DMS53 treated with DMSO at 0.1 percent for 48 hours (cell line): ENCODE data around the gene TIMP2.
"Not testable (repeated sequence)": the region's sequence is repeated elsewhere in the genome, so short reads cannot be mapped to it uniquely, and the experiment has no call there.

ENCODE experiments used
- DNase-seq: peaks from one replicate; lab custom pipeline; 2025; ENCODE audit not compliant: unreplicated experiment; lab: John Stamatoyannopoulos, UW

TIMP2 gene

DNA sequence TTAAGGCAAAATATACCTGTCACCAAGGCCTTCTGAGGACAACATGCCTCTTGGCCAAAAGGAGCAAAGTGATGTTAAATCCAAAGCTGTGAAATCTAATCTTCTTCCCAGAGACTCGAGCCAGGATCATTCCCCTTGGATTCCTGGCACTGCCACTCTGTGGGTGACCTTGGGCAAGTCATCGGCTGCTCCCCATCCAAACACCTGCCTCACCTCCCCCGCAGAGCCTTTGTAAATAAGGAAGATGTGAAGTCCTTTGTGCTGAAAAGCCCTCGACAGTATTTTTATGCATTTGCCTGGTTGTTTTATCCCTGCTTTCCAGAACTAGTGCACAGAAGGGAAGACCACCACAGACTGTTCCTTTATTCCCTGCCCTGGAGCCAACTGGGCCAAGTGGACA lies 16.8 kb downstream of the TIMP2 start:
- DNase-seq, result no peak

DNA sequence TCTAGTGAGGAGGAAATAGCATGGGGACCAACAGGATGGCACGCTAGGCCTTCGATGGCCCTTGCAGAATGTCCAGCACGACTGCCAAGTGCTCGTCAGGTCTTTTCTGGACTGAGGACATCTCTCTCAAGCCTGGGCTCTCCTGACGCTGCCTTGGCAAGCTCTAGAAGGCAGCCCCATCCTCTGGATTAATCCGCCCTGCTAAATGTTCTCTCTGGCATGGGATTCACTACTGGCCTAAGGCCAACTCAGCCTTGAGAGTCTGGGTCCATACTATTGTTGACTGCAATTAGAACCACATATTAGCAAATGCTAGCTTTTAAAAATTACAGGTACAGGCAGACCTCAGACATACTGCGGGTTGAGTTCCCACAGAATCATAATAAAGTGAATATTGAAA lies 19.6 kb downstream of the TIMP2 start:
- DNase-seq, result no peak

DNA sequence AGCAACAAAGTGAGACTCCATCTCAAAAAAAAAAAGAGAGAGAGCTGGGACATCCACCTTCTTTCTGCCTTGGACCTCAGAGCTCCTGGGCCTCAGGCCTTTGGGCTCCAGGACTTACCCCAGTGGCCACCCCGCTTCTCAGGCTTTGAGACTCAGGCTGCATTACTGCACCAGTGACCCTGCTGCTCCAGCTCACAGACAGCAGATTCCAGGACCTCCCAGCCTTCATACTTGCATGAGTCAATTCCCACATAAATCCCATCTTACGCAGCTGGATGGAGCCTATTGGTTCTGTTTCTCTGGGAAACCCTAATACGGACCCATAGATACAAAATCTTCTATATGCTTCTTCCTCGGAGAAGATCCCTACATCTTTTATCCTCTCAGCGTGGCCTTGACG lies 20.1 kb downstream of the TIMP2 start:
- DNase-seq, result no peak

DNA sequence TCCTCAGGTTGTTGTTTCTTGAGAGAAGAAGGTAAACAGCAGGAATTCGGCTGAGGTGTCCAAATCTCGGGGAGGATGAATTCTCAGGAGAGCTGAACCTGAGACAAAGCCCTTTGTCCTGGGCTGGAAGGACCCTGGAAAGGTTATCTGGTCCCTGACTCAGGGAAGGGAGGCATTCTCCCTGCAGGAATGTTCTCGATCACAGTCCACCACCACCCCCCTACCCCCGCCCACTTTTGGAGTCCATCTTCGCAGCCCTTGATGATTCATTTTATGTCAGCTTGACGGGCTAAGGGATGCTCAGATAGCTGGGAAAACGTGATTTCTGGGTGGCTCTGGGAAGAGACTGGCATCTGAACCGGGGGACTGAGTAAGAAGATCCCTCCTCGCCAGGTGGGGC lies 20.8 kb downstream of the TIMP2 start:
- no peak for DNase-seq

DNA sequence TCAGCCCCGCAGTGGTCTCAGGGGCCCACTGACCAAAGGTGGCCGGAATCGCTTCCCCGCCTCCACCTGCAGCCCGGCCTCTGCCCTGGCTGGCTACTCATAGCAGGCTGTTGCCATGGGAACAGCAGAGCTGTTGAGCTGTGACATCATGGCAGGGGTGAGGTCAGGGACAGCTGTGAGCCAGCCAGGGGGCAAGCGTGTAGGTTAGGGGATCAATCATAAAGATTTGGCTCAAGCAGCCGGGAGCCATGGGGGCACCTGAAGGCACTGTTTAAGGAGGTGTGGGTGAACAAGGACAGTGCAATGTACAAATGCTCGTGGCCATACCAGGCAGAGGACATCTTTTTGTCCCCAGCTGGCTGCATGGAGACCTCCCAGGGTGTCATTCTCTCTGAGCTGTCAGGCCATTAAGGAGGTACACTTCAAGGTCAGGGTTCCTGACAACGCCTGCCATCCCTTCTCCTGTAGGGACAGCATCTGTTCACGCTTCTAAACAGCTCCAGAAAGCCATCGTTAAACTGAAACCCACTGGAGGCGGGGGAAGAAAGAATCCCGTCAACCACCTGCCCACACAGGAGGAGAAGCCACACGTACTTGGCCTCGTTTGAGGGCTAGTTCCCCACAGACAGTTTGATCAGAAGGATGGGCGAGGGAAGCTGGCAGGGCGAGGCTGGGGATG lies 21.9 kb downstream of the TIMP2 start, which contains the start of gene CEP295NL:
Gene CEP295NL (minus strand): TSS at position 101 of the 679 bp plus-strand sequence. CDS start 1,373 bp downstream, outside the sequence.
- DNase-seq, result no peak

DNA sequence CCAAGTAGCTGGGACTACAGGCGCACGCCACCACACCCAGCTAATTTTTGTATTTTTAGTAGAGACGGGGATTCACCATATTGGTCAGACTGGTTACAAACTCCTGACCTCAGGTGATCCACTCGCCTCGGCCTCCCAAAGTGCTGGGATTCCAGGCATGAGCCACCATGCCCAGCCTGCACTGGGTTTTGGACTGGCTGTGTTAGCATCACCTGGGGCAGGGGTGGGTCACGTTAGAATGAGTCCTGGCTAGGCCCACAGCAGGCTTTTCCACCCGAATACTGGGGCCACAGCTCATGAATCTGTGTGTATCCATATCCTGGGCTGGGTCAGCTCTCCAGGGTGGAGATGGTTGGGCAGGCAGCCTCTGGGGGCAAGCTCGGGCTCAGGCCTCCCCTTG lies 23.0 kb downstream of the TIMP2 start:
- not testable (repeated sequence) for DNase-seq

DNA sequence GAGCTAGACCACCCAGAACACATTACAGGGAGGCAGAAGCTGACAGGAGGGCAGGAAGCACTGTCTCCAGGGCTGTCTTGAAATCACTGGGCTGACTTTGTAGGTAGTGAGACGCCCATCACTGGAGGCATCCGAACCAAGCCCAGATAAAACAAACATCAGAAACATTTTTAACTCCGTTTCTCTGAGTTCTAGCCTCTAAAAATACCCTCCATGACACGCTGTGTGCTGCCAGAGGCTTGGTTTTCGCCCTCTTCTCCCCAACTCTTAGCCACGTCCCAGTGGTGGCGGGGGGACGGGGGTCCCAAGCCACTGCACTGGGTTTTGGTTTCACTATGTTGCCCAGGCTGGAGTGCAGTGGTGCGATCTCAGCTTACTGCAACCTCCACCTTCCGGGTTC lies 23.4 kb downstream of the TIMP2 start:
- no peak for DNase-seq

DNA sequence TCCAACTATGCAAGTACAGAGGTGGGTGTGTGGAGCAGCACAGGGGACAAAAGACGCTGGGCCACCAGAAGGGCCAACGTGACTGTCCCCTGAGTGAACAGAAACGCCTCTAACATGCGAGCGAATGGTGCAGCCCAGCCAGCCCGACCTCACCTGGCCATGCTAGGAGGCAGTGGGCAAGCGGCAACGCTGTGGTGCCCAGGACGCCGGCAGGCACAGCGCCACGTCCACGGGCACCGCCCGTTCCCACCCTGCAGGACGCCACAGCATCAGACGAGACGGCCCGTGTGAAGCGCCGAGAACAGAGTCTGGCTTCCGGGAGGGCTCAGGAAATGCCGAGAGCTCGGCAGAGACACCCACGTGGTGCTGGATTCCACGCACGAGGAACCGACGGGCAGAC lies 24.4 kb downstream of the TIMP2 start:
- DNase-seq, result no peak

DNA sequence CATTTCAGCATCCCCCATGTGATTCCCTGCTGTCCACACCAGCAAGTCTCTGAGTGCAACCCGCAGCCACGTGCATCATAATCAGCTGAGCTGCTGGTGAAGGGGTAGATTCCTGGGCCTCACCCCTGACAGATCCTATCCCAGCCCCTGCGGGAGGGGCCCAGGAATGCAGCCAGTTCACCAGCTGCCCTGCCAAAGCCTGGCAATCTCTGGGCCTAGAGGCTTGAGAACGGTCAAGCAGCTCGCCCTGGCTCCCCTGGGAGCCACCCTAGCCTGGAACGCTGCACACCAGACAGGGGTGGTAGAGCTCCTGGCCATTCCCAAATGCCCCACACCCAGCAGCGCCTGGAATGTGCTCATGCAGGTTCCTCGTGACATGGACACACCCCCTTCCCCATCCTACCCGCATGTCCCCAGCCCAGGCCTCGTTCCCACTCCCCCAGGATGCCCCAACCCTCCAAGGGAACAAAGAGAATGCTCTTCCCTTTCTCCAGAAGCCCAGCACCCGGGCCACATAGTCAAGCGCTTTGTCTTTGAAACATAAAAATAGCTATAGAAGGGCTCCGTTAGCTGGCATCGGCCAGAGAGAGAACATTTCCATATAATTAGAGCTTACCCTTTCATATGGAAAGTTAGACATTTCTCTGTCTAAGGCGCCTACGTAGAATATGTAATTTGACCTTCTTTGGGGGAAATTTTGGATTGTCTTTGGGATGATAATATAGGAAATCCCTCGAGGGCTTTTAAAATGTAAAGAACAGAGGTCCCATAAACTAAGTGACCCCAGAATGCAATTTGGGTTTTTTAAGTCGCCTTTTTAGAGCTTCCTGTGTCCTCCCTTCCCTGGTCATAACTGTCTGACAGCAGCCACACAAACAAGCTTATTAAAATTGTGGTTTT lies 25.6 kb downstream of the TIMP2 start:
- no peak for DNase-seq

DNA sequence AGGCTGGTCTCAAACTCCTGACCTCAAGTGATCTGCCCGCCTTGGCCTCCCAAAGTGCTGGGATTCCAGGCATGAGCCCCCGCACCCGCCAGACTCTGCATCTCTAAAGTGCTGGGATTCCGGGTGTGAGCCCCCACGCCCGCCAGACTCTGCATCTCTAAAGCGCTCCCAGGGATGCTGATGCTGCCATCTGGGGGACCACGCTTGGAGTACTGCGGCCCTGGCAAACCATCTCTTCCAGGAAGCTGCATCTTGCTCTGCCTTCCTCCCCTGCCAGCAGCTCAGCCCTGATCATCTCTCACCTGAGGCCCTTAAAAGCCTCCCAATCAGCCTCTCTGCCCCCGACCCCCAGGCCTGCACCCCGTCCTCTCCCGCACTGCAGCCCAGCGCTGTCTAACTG lies 26.2 kb downstream of the TIMP2 start:
- DNase-seq, result no peak

DNA sequence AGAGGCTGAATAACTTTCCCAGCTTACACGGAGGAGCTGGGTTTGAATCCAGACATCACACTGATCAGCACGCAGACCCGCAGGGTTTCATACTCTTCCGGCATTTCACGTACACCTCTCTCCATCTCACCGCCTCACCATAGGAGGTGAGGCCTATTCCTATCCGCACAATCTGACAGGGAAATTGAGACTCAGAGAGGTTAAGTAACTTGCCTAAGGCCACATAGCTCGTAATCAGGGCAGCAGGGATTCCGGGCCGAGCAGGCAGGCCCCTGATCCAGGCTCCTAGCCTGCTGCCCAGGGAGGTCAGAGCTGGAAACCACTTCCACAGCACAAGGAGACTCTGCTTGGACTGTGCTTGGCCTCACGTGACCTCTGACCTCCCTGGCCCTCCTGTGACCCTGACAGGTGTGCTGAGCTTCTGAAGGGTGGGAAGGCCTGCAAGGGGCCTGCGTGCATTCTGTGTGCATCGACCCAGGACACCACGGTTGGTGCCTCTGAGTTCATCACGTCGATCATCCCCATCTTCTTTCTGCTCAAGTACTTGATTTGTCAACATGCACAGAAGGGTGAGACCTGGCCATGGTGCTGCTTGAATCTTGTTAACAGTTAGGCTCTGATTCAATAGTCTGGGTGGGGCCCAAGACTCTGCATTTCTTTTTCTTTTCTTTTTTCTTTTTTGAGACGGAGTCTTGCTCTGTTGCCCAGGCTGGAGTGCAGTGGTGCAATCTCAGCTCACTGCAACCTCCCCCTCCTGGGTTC lies 26.9 kb downstream of the TIMP2 start:
- DNase-seq, result no peak

DNA sequence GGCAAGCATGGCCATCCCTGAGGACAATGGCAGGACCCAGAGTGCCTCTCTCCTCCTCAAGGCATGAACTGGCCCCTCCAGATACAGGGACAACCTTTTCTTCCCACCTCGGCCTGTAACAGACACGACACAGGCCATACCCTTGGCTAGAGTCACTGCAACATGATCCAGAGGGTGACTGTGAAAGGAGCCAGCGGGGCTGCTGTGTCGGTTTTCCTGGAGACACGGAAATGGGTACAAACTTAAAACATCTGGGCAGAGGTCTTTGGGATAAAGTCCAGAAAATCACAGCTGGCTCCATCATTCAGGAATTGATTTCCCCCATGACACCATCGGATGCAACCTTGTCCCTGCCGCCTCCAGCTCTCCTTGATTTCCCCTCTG lies 27.5 kb downstream of the TIMP2 start:
- DNase-seq, result no peak

DNA sequence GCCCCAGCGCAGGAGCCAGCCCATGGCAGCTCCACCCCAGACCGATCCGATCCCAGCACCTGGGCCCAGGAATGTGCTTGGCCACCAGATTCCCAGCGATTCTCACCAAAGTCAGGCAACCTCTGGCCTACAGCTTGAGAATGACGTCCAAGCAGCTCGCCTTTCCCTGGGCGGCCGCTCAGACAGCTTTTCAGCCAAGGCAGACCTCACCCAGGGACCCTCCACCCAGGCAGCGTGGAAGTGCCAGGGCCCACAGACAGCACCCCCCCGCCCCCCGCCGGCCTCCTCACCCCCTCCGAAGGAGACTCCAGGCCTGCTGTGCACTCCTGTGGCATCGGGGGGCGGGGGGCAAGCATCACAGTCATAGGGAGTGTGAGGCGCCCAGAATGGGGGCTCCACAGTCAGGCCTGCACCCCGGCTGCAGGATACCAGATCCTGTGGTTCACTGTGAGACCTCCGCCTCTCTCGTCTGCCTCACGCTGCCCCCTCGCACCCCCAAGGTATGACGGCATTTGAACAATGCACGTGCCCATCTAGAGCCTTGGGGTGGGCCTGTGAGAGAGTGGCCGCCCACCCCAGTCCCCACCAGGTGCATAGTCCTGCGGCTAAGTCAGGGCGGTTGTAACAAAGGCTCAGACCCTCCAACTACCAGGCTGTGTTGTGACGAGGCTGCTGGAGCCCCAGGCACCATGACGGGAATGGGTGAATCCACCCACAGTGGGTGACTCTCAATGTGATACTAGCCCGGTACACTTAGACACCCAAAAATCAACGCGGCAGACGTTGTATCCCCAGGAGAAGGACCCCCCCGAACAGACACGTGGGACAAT lies 28.1 kb downstream of the TIMP2 start:
- no peak for DNase-seq

DNA sequence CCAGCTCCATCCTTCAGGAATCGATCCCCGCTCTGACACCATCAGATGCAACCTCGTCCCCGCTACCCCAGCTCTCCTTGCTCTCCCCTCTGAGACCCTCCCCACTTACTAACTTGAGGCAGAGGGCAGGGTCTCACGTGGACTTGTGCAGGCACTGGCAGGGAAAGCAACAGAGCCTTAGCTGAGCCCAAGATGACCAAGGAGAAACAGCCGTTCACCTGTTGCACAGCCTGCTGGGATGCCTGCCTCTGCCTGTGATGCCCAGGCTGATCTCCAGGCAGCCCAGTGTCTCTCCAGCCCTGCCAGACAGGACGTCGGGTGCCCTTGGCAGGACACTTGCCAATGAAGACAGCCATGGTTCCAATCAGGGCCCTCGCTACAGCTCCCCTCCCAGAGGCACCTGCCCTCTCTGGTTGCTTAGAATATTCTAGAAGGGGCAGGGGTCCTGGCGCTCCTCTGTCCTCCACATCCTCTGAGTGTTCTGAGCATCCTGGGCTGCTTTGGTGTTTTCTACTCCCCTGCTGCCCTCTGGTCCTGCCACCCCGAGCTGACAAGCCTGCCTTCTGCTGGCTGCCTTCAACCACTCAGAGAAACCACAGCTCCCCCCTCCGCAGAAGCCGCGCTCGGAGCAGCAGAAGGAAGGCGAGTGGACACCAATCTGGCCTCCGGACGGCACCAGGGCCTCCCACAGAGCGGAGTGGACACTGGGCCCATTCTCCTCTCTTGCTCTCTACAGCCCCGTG lies 28.9 kb downstream of the TIMP2 start:
- DNase-seq, result no peak

DNA sequence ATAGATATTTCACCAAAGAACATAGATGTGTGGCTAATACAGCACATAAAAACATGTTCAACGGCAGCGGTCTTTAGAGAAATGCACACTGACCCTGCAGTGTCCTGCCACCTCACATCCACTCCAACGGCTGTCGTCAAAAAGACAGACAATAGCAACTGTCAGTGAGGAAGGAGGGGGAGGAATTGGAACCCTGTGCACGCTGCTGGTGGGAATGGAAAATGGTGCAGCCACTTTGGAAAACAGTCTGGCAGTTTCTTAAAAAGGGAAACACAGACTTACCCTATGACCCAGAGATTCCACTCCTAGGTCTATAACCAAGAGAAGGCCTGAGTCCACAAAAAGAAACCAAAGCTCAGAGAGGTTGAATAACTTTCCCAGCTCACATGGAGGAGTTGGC lies 29.9 kb downstream of the TIMP2 start:
- DNase-seq, result no peak

DNA sequence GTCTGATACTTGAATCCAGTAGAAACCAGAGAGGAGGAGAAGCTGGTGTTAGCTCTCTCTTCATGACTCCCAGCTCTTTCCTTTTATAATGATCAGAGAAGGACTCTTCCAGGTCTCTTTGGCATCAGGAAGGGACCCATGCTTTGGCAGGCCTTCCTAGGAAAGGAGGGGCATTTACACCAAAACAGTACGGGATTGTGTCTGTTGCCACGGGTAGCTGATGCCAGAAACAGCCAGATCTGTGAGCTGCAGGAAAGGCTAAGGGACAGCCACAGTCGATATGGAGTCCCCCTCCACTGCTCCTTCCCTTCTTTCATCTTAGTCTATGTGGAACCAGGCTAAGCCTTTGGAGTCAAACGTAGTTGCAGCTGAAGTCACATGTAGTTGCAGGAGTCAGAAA lies 31.5 kb downstream of the TIMP2 start:
- DNase-seq, result no peak

DNA sequence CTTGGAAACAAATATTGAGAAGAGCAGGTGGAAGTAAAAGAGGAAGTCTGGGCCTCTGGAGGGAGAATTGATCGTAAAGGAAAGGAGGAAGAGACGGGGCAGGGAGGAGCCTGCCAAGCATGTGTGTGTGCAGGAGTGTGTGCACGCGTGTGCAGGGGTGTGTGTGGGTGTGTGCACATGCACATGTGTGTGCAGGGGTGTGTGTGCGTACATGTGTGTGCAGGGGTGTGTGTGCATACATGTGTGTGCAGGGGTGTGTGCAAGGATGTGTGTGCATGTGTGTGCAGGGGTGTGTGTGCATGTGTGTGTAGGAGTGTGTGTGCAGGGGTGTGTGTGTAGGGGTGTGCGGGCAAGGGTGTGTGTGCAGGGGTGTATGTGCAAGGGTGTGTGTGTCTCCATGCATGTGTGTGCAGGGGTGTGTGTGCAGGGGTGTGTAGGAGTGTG lies 32.2 kb downstream of the TIMP2 start:
- DNase-seq, result no peak

DNA sequence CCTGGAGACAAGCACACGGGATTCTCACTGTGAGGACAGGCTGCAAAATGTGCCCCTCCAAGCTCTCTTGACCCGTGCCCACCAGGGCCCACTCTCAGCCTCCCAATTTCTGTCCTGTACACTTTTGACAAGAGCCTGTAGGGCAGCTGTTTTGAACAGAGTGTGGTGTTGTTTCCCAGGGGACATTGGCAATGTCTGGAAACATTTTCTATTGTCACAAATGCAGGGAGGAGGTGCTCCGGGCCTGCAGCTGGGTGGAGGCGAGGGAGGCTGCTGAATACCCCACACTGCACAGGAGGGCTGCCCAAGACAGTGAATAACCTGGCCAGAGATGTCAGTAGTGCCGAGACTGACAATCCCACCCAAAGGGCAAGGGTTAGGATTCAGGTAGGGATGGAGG lies 32.7 kb downstream of the TIMP2 start:
- DNase-seq, result no peak

DNA sequence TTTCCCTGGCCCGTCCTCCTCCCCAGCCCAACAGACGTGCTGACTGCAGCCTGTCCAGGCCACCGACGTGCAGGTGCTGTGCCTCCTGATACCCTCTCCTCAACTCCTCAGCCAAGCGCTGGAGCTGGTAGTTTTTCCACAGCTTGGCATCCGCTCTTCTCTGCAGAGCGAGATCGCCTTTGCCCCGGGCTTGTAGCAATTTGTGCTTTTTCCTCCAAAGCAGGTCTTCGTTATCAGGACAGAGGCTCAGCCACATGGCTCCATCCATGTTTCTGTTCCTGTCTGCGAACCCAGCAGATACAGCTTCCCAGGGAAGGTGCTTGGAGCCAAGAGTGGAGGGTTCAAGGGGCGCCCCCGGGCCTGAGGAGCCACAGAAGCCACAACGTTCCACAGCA lies 33.1 kb downstream of the TIMP2 start:
- DNase-seq, result no peak

DNA sequence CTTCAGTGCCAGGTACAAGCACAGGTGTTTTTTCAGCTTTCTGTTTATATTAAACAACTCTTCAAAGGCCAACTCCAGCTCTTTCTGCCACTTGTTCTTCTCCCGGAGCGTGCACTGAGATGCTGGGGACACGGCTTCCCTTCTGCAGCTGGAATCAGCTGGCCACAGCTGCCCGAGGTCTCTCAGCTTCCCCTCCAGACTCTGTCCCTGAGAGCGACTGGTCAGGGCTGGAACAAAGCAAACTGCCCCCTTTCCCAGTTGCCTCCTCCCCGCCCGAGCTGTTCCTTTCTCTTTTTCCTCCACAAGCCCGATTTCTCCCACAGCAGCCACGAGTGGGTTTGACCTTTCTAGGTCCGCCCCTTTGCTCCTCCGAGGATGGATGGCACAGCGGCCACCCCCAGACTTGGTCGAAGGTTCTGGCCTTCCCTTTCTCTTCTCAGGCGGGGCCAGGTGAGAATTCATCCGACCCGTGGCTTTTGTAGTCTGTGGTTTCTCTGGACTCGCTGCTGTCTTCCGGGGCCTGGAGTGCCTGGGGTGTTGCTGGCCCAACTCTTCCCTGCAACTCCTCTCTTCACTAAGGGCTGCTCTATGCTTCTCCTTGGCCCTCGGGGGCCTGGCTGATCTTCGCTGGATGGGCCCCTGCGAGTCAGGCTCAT lies 33.7 kb downstream of the TIMP2 start:
- DNase-seq, result no peak
